H9 (cell line): ENCODE data around the gene MPG. TPM values are rescaled to one million over a fixed set of nuclear protein-coding genes. Genes with fewer than 3 reads are reported as not detected.

Experiments used
- DNase-seq: peaks from one replicate; pipeline ENCODE4 v3.0.0-alpha.2; 2017
- H2AFZ ChIP-seq: one replicate; pipeline ENCODE4 v1.6.1; 2013; ENCODE audit warnings: mild to moderate bottlenecking, low read length, control low read depth, moderate library complexity
- H2AK5ac ChIP-seq: 2 replicates; pipeline ENCODE4 v1.6.1; 2013; ENCODE audit warnings: low read length, control low read depth, mixed read lengths; ENCODE audit not compliant: insufficient read length
- H2BK120ac ChIP-seq: one replicate; pipeline ENCODE4 v1.6.1; 2013; ENCODE audit warnings: low read depth, mild to moderate bottlenecking, low read length, control low read depth, inconsistent platforms; ENCODE audit not compliant: poor library complexity, severe bottlenecking
- H2BK12ac ChIP-seq: 2 replicates; pipeline ENCODE4 v1.6.1; 2013; ENCODE audit warnings: low read length, control low read depth, mixed read lengths, low read depth; ENCODE audit not compliant: insufficient read length
- H2BK15ac ChIP-seq: 2 replicates; pipeline ENCODE4 v1.6.1; 2013; ENCODE audit warnings: low read depth, low read length, control low read depth
- H2BK20ac ChIP-seq: one replicate; pipeline ENCODE4 v1.6.1; 2013; ENCODE audit warnings: low read depth, mild to moderate bottlenecking, low read length, control low read depth, inconsistent platforms; ENCODE audit not compliant: poor library complexity, severe bottlenecking
- H2BK5ac ChIP-seq: 2 replicates; pipeline ENCODE4 v1.6.1; 2013; ENCODE audit warnings: low read length, control low read depth, mixed read lengths; ENCODE audit not compliant: insufficient read length
- H3K14ac ChIP-seq: 2 replicates; pipeline ENCODE4 v1.6.1; 2013; ENCODE audit warnings: low read length, control low read depth; ENCODE audit not compliant: insufficient read depth
- H3K18ac ChIP-seq: 2 replicates; pipeline ENCODE4 v1.6.1; 2013; ENCODE audit warnings: low read depth, mild to moderate bottlenecking, mixed read lengths, low read length, control low read depth; ENCODE audit not compliant: insufficient read length
- H3K23ac ChIP-seq: 2 replicates; pipeline ENCODE4 v1.6.1; 2013; ENCODE audit warnings: low read length, control low read depth, mixed read lengths, low read depth; ENCODE audit not compliant: insufficient read length
- H3K23me2 ChIP-seq: 2 replicates; pipeline ENCODE4 v1.6.1; 2013; ENCODE audit warnings: low read depth, mild to moderate bottlenecking, mixed read lengths, low read length, control low read depth; ENCODE audit not compliant: insufficient read length, poor library complexity, severe bottlenecking
- H3K27ac ChIP-seq: 2 replicates; pipeline ENCODE4 v1.5.1; 2013; ENCODE audit warnings: low read length, control low read depth, mixed read lengths, low read depth; ENCODE audit not compliant: insufficient read length
- H3K27me3 ChIP-seq: 2 replicates; pipeline ENCODE4 v1.6.1; 2013; ENCODE audit warnings: low read length, control low read depth, inconsistent platforms; ENCODE audit not compliant: insufficient read depth
- H3K4ac ChIP-seq: 2 replicates; pipeline ENCODE4 v1.6.1; 2013; ENCODE audit warnings: low read depth, mild to moderate bottlenecking, control low read depth, inconsistent platforms, low read length, moderate library complexity
- H3K4me1 ChIP-seq: 2 replicates; pipeline ENCODE4 v1.6.1; 2013; ENCODE audit warnings: low read length, control low read depth, inconsistent platforms; ENCODE audit not compliant: insufficient read depth
- H3K4me2 ChIP-seq: 2 replicates; pipeline ENCODE4 v1.6.1; 2013; ENCODE audit warnings: low read length, control low read depth, mixed read lengths; ENCODE audit not compliant: insufficient read length, insufficient read depth
- H3K56ac ChIP-seq: 2 replicates; pipeline ENCODE4 v1.6.1; 2013; ENCODE audit warnings: low read depth, mild to moderate bottlenecking, mixed read lengths, low read length, control low read depth; ENCODE audit not compliant: insufficient read length
- H3K79me1 ChIP-seq: 2 replicates; pipeline ENCODE4 v1.6.1; 2013; ENCODE audit warnings: low read depth, mild to moderate bottlenecking, moderate library complexity, low read length, control low read depth, inconsistent platforms; ENCODE audit not compliant: insufficient read depth, poor library complexity, severe bottlenecking
- H3K79me2 ChIP-seq: 2 replicates; pipeline ENCODE4 v1.6.1; 2013; ENCODE audit warnings: low read length, control low read depth, inconsistent platforms; ENCODE audit not compliant: insufficient read depth
- H3K9ac ChIP-seq: 2 replicates; pipeline ENCODE4 v1.6.1; 2013; ENCODE audit warnings: low read length, control low read depth, mixed read lengths; ENCODE audit not compliant: insufficient read length; ENCODE audit errors: extremely low read depth
- H3K9me3 ChIP-seq: one replicate; pipeline ENCODE4 v1.6.1; 2013; ENCODE audit warnings: low read depth, low read length, inconsistent platforms; ENCODE audit not compliant: control insufficient read depth
- H3T11ph ChIP-seq: one replicate; pipeline ENCODE4 v1.6.1; 2013; ENCODE audit warnings: mild to moderate bottlenecking, low read length, control low read depth, inconsistent platforms
- H4K20me1 ChIP-seq: one replicate; pipeline ENCODE4 v1.6.1; 2013; ENCODE audit not compliant: control insufficient read depth, insufficient read length, insufficient read depth
- H4K5ac ChIP-seq: 2 replicates; pipeline ENCODE4 v1.6.1; 2013; ENCODE audit warnings: low read depth, mild to moderate bottlenecking, mixed read lengths, low read length, control low read depth; ENCODE audit not compliant: insufficient read length
- H4K8ac ChIP-seq: replicated peaks from 2 replicates; pipeline ENCODE4 v1.6.1; 2013; ENCODE audit warnings: low read length, control low read depth, mixed read lengths, low read depth; ENCODE audit not compliant: insufficient read length
- H4K91ac ChIP-seq: 2 replicates; pipeline ENCODE4 v1.6.1; 2013; ENCODE audit warnings: low read depth, mild to moderate bottlenecking, moderate library complexity, mixed read lengths, low read length, control low read depth; ENCODE audit not compliant: insufficient read length
- H3K27ac Mint-ChIP-seq, 3 experiments: 2 replicates in 2 of 3; 3 replicates in 1 of 3; pipeline ENCODE4 v1.8.0; 2020 to 2021; ENCODE audit warnings: mixed read lengths in 3 of 3, mild to moderate bottlenecking in 1 of 3, moderate library complexity in 1 of 3
- H3K27me3 Mint-ChIP-seq: 2 replicates; pipeline ENCODE4 v1.8.0; 2021; ENCODE audit warnings: low read depth, mild to moderate bottlenecking, moderate library complexity, mixed read lengths
- H3K36me3 Mint-ChIP-seq, 3 experiments: 2 replicates in 2 of 3; 3 replicates in 1 of 3; pipeline ENCODE4 v1.8.0; 2020 to 2021; ENCODE audit warnings: low read depth in 3 of 3, mixed read lengths in 3 of 3; ENCODE audit not compliant: insufficient read depth in 1 of 3
- H3K4me1 Mint-ChIP-seq, 2 experiments: 2 replicates each; pipeline ENCODE4 v1.8.0; 2020; ENCODE audit warnings: mixed read lengths in 2 of 2
- H3K4me3 Mint-ChIP-seq, 2 experiments: 2 replicates in 1 of 2; 3 replicates in 1 of 2; pipeline ENCODE4 v1.8.0; 2020 to 2021; ENCODE audit warnings: mild to moderate bottlenecking in 2 of 2, mixed read lengths in 2 of 2, moderate library complexity in 1 of 2
- H3K9me3 Mint-ChIP-seq, 2 experiments: 2 replicates in 1 of 2; 3 replicates in 1 of 2; pipeline ENCODE4 v1.8.0; 2020; ENCODE audit warnings: mild to moderate bottlenecking in 2 of 2, mixed read lengths in 2 of 2, moderate library complexity in 1 of 2
- WGBS: extraction: QIAGEN DNeasy Blood & Tissue Kit; methylation state at CpG from one replicate; pipeline ENCODE4 v1.1.7; 2013; ENCODE audit warnings: missing lambda C conversion rate, low lambda C conversion rate, mixed read lengths; ENCODE audit not compliant: insufficient read length; ENCODE audit errors: extremely low coverage; 5-methylcytosine and 5-hydroxymethylcytosine counted together
- total RNA-seq: library from RNA; stranded (reverse); gene quantifications from 2 replicates; pipeline ENCODE4 v1.2.1, GENCODE V29; 2021
- TF ChIP-seq, protein P1 (sequence below): fragments of 200-600 bp; sonication (generic); conservative IDR thresholded peaks from 3 replicates; pipeline ENCODE4 v1.8.0; 2021; ENCODE audit warnings: antibody characterized with exemption, mild to moderate bottlenecking

Gene MPG
- total RNA-seq, 1 experiment from 2014 or later: 39.1 TPM

- Histone ChIP-seq H3T11ph (no peak overlapping the region), H3K9me3 (no peaks in the 10 kb centered on the region), H3K14ac (no peak overlapping the region; the same call in 1 of the 2 replicates), H3K4me2 (no peak overlapping the region), H2BK120ac (no peak overlapping the region), H4K5ac (no peak overlapping the region), H3K4me1 (no peaks in the 10 kb centered on the region), H3K4ac (no peak overlapping the region), H3K23ac (no peak overlapping the region), H2AFZ (no peak overlapping the region), H3K79me2 (no peaks in the 10 kb centered on the region), H3K9ac (no peak overlapping the region), H2BK12ac (no peak overlapping the region), H3K18ac (no peak overlapping the region), H3K56ac (no peak overlapping the region), H4K20me1 (no peaks in the 10 kb centered on the region), H3K27ac (no peak overlapping the region), H3K27me3 (no peaks in the 10 kb centered on the region), H3K79me1 (no peaks in the 10 kb centered on the region), H2AK5ac (no peak overlapping the region), H2BK5ac (no peak overlapping the region), H2BK15ac (no peak overlapping the region), H3K23me2 (no peaks in the 10 kb centered on the region), H4K91ac (no peak overlapping the region), H4K8ac (no peak overlapping the region), H2BK20ac (no peak overlapping the region)
- TF ChIP-seq, protein P1, sequence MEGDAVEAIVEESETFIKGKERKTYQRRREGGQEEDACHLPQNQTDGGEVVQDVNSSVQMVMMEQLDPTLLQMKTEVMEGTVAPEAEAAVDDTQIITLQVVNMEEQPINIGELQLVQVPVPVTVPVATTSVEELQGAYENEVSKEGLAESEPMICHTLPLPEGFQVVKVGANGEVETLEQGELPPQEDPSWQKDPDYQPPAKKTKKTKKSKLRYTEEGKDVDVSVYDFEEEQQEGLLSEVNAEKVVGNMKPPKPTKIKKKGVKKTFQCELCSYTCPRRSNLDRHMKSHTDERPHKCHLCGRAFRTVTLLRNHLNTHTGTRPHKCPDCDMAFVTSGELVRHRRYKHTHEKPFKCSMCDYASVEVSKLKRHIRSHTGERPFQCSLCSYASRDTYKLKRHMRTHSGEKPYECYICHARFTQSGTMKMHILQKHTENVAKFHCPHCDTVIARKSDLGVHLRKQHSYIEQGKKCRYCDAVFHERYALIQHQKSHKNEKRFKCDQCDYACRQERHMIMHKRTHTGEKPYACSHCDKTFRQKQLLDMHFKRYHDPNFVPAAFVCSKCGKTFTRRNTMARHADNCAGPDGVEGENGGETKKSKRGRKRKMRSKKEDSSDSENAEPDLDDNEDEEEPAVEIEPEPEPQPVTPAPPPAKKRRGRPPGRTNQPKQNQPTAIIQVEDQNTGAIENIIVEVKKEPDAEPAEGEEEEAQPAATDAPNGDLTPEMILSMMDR: no peak
- DNase-seq: no peak
- Mint-ChIP-seq H3K4me3 (no peak overlapping the region; a peak in 1 of 5 replicates), H3K9me3 (no peaks in the 10 kb centered on the region; a peak in 1 of 5 replicates), H3K36me3 (peaks cover 2 to 31% (median 5%) of the 10 kb centered on the region in 3 experiments; a peak in 4 of 7 replicates), H3K27ac (peak overlapping the region in 1 of 3 experiments; percentile 68; a peak in 1 of 7 replicates), H3K27me3 (no peaks in the 10 kb centered on the region), H3K4me1 (peaks cover 7 to 8% of the 10 kb centered on the region in 2 experiments)
- no CpG with 5 or more reads among the region's 19 CpGs for WGBS
These were observed 24.2 kb downstream of the MPG start for GRCh38 chr16:102060-102855.
